Stimulated activated naive CD4-positive, alpha-beta T cell treated with Interleukin-2 at 50 U/mL for 16 hours (primary cell): ENCODE data around the gene SNAPC2.
"Not testable (repeated sequence)": the region's sequence is repeated elsewhere in the genome, so short reads cannot be mapped to it uniquely, and the experiment has no call there.

Source experiments
- DNase-seq: peaks from one replicate; lab custom pipeline; 2025; lab: John Stamatoyannopoulos, UW

The SNAPC2 gene

DNA sequence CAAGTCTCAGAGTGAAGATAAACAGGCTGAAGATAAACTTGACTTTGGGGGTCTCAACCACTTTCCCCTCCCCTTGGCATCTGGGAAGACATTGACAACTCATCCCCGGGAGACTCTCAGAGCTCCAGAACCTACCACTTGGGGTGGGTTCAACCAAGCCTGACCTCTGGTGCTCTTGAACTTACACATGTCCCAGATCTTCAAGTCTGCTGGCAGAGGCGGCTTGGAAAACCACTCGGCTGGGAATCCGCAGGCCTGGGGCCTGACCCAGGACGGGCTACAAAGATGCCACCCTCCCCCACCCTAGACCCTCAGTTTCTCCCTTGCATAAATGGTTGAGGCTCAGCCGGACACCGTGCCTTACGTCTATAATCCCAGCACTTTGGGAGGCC, 31.3 kb upstream of the SNAPC2 start:
- no peak for DNase-seq

DNA sequence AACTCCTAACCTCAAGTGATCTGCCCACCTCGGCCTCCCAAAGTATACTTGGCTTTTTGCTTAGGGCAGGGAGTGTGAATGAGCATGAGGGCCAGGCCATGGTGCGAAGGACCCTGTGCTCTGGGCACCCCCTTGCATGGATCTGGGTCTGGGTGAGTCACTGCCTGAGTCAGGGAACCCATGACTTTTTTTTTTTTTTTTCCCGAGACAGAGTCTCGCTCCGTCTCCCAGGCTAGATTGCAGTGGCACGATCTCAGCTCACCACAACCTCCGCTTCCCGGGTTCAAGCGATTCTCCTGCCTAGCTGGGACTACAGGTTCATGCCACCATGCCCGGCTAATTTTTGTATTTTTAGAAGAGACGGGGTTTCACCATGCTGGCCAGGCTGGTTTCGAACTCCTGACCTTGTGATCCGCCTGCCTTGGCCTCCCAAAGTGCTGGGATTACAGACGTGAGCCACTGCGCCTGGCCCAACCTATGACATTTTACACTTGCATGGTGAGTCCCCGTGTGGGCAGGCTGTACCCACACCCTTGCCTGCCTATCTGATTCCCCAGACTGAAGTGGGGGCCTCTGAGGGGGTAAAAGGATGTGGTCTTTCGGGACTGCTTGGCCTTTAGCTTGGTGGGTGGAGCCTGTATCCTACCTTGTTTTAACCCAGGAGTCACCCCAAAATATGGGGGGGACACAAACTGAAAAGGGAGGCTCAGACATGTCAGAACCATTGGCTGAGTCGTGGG, 26.6 kb upstream of the SNAPC2 start:
- not testable (repeated sequence) for DNase-seq

- DNase-seq: no peak
Observed at GRCh38 chr19:7894612-7895309, 25.4 kb upstream of the SNAPC2 start.

- DNase-seq: no peak
Observed at GRCh38 chr19:7895565-7895964, 24.6 kb upstream of the SNAPC2 start.

- DNase-seq: no peak
Observed at GRCh38 chr19:7897292-7897691, 22.8 kb upstream of the SNAPC2 start.

DNA sequence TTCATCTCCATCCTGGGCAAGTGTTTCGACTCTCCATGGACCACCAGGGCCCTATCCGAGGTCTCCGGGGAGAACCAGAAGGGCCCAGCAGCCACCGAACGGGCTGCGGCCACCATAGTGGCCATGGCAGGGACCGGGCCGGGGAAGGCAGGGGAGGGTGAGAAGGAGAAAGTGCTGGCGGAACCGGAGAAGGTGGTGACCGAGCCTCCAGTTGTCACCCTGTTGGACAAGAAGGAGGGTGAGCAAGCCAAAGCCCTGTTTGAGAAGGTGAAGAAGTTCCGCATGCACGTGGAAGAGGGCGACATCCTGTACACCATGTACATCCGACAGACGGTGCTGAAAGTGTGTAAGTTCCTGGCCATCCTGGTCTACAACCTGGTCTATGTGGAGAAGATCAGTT, 21.2 kb upstream of the SNAPC2 start:
- no peak for DNase-seq

GRCh38 chr19:7899751-7900378, 20.3 kb upstream of the SNAPC2 start:
- DNase-seq: no peak

DNA sequence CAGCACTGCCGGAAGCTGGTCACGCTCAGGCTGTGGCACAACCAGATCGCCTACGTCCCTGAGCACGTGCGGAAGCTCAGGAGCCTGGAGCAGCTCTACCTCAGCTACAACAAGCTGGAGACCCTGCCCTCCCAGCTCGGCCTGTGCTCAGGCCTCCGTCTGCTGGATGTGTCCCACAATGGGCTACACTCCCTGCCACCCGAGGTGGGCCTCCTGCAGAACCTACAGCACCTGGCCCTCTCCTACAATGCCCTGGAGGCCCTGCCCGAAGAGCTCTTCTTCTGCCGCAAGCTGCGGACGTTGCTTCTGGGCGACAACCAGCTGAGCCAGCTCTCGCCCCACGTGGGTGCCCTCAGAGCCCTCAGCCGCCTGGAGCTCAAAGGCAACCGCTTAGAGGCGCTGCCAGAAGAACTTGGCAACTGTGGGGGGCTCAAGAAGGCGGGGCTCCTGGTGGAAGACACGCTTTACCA, 19.7 kb upstream of the SNAPC2 start:
- no peak for DNase-seq

DNA sequence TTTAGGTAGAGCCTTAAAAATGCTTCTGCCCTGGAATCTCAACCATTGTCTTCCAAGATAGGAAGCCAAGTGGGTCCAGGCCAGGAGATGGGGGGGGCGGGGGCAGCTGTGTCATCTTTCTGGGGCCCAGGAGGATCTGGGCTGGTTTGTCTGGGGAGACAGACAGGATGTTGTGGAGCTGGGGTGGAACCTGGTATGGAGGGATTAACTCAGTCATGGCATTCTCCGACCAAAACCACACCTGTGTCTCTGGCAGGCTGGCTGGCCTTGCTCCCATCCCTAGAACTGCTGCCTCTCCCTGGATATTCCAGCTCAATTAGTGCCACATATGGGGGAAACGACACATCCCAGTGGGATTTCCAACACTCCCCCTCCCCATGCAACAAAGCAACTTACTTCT, 19.2 kb upstream of the SNAPC2 start:
- DNase-seq: no peak

DNA sequence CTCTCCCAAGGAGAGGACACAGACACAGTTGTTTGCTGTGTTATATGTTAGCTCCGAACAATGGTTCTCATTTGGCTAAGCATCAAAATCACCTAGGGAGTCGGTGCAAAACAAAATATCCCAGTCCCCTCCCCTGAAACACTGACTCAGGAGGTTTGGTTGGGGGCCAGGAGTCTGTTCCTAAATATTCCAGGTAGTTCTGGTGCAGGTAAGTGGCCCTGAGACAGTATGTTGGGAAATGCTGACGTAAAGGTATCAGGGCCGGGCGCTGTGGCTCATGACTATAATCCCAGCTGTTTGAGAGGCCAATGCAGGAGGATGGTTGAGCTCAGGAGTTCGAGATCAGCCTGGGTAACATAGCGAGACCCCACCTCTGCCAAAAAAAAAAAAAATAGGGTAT, 18.8 kb upstream of the SNAPC2 start:
- DNase-seq: no peak

GRCh38 chr19:7902796-7903243, 17.3 kb upstream of the SNAPC2 start:
- DNase-seq: no peak

DNA sequence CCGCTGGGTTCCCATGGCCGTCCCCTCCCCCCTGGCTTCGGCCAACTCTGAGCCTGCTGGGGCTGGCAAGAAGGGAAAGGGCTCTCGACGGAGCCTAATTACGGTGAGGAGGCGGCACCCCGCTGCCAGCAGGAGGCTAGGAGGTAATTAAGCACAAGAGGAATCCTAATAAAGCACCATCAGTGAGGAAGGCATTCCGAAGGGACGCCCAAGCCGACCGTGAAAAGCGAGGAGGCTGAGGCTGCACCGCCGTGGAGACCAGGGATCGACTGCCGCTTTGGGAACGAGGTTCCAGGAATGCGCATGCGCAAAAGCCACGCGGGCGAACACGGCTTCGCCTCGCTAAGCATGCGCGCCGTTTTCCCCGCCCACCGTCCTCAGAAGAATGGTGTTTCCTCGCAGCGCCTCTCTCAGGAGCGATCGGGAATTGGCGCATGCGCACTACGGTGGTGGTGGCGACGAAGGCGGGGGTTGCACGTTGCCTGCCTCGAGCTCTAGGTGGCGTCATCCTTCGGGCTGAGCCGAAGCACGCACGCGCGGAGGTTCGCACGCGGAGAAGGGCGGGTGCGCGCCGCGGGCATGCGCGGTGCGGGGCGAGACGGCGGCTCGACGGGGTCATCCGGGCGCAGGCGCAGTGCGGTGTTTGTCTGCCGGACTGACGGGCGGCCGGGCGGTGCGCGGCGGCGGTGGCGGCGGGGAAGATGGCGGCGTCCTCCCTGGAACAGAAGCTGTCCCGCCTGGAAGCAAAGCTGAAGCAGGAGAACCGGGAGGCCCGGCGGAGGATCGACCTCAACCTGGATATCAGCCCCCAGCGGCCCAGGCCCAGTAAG, 16.7 kb upstream of the SNAPC2 start, which contains the start of gene MAP2K7:
TSS of gene MAP2K7 (plus strand) at position 634 of the 830 bp plus-strand sequence. CDS start at position 702, 68 bp downstream.
- peak; percentile 99 for DNase-seq

- DNase-seq: peak; percentile 70
Observed at GRCh38 chr19:7904074-7905020, 15.8 kb upstream of the SNAPC2 start.

DNA sequence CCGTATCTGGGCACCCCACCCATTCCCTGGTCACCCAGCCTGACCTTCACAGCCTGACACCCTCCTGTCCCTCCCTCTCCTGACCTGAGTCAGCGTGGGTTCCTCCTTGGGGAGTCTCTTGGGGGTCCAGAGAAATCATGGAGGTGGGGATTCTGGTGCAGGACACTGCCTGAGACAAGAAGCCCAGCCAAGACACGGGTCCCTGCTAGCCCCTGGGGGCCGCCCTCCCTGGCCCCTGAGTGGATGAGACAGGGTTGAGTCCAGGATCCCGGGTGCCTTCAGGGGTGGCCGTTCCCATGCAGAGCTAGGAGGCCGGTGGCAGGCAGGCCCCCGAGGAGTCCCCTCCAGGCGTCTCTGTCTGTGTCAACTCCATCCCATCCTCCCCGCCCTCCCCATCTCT, 14.9 kb upstream of the SNAPC2 start:
- DNase-seq: no peak

DNA sequence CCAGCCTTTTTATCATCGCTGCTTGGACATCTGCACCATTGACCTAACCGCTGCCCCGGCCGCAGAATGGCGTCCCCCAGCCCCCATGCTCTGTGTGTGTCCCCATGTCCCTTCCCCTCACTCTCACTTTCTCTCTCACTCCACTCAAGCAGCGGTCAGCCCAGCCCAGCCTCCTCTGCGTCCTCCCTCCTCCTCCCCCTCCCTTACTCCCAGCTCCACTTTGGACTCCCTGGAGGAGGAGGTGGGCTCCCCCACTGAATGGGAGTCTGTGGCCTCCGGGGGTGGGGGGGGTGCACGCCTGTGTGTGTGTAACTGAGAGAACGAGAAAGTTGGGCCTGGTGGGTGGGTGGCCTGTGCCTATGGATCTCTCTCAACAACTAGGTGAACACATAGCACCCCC, 14.3 kb upstream of the SNAPC2 start:
- no peak for DNase-seq

DNA sequence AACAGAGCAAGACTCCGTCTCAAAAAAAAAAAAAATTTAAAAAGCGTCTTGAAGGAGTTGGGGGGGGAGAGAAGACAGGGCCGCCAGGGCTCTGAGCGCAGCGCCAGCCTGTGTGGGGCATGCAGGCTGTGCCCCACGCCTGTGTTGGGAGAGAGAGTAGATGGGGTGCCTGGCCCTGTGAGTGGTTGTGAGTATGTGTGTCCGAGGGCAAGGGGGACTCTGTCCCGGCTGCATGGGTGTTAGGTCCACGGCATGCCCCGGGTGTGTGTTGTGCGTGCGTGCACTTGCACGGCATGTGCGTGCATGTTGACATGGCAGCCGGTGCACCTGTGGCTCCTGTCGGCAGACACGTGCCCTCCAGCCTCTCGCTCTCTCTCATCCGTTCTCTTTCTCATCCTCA, 13.0 kb upstream of the SNAPC2 start:
- no peak for DNase-seq

- DNase-seq: no peak
Observed at GRCh38 chr19:7907544-7907943, 12.6 kb upstream of the SNAPC2 start.

GRCh38 chr19:7908078-7908699, 11.9 kb upstream of the SNAPC2 start:
- DNase-seq: no peak

DNA sequence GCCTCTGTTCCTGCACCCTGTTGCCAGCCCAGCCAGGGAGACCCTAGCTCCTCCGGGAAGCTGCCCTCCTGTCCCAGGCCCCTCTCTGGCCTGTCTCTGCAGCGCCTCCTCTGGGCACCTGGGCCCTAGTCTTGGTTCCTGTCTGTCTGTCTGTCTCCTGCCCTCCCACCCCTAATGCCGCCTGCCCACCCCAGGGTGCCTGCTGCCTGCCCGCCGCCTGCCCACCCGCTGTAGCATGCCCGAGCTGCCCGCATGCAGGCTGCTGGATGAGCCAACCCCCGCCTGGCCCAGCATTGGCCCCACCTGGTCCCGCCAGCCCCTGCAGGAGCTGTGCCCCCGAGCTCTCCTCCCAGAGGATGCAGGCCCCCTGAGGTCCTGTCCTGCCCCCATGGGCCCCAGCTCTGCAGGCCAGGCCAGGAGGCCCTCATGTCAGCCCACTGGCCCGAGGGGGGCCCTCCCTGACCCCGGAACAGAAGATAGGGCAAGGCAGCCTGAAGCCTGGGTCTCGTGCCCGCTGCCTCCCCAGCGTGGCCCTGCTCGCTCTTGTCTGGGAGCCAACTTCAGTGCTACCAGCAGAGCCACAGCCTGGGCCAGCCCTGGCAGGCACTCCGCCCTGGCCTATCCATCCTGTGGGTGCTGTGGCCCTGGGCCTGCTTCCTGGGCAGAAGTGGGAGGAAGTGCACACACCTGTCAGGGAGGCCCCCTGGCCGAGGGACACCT, 11.2 kb upstream of the SNAPC2 start:
- no peak for DNase-seq
